GM23248 (cell line): ENCODE data around the gene SYNGR3. TPM values are rescaled to one million over a fixed set of nuclear protein-coding genes. Genes with fewer than 3 reads are reported as not detected.

Experiments used
- DNase-seq: peaks from one replicate; pipeline ENCODE4 v3.0.0-alpha.2; 2015
- H2AFZ ChIP-seq: fragments of 200-600 bp; sonication (generic); 2 replicates; pipeline ENCODE4 v1.6.1; 2016; ENCODE audit warnings: antibody characterized with exemption
- H3F3A ChIP-seq: fragments of 200-600 bp; sonication (generic); 2 replicates; pipeline ENCODE4 v1.6.1; 2016; ENCODE audit warnings: mild to moderate bottlenecking, antibody characterized with exemption, mixed run types; ENCODE audit not compliant: insufficient read depth
- H3K27ac ChIP-seq: fragments of 200-600 bp; sonication (generic); 2 replicates; pipeline ENCODE4 v1.5.1; 2016; ENCODE audit warnings: mild to moderate bottlenecking
- H3K27me3 ChIP-seq: fragments of 200-600 bp; sonication (generic); replicated peaks from 2 replicates; pipeline ENCODE4 v1.6.1; 2016; ENCODE audit warnings: mild to moderate bottlenecking; ENCODE audit not compliant: insufficient read depth
- H3K36me3 ChIP-seq: fragments of 200-600 bp; sonication (generic); 2 replicates; pipeline ENCODE4 v1.6.1; 2016; ENCODE audit warnings: low read depth, mild to moderate bottlenecking
- H3K4me1 ChIP-seq: fragments of 200-600 bp; sonication (generic); 2 replicates; pipeline ENCODE4 v1.6.1; 2016; ENCODE audit warnings: mild to moderate bottlenecking; ENCODE audit not compliant: insufficient read depth
- H3K4me2 ChIP-seq: fragments of 200-600 bp; sonication (generic); one replicate; pipeline ENCODE4 v1.6.1; 2016; ENCODE audit warnings: mild to moderate bottlenecking; ENCODE audit not compliant: unreplicated experiment
- H3K4me3 ChIP-seq: fragments of 200-600 bp; sonication (generic); 2 replicates; pipeline ENCODE4 v1.5.1; 2016; ENCODE audit warnings: mild to moderate bottlenecking
- H3K79me2 ChIP-seq: fragments of 200-600 bp; sonication (generic); 2 replicates; pipeline ENCODE4 v1.6.1; 2016; ENCODE audit warnings: mild to moderate bottlenecking; ENCODE audit not compliant: insufficient read depth
- H3K9ac ChIP-seq: fragments of 200-600 bp; sonication (generic); 2 replicates; pipeline ENCODE4 v1.6.1; 2016; ENCODE audit warnings: mild to moderate bottlenecking
- H3K9me2 ChIP-seq: fragments of 200-600 bp; sonication (generic); 2 replicates; pipeline ENCODE4 v1.6.1; 2016; ENCODE audit warnings: mixed run types, mild to moderate bottlenecking, moderate library complexity; ENCODE audit not compliant: insufficient read depth
- H3K9me3 ChIP-seq: fragments of 200-600 bp; sonication (generic); one replicate; pipeline ENCODE4 v1.6.1; 2017; ENCODE audit warnings: low read depth
- H4K20me1 ChIP-seq: fragments of 200-600 bp; sonication (generic); 2 replicates; pipeline ENCODE4 v1.6.0; 2016; ENCODE audit not compliant: insufficient read depth
- EZH2 ChIP-seq: fragments of 200-600 bp; sonication (generic); IDR thresholded peaks from 2 replicates; pipeline ENCODE4 v1.6.1; 2018; ENCODE audit warnings: antibody characterized with exemption, mild to moderate bottlenecking; ENCODE audit not compliant: insufficient read depth, poor library complexity, severe bottlenecking
- EZH2phosphoT487 ChIP-seq: fragments of 200-600 bp; sonication (generic); IDR thresholded peaks from 2 replicates; pipeline ENCODE4 v1.6.1; 2018; ENCODE audit warnings: antibody characterized with exemption, moderate library complexity, mild to moderate bottlenecking, low read depth; ENCODE audit not compliant: insufficient read depth
- WGBS, 2 experiments: methylation state at CpG; one replicate each; pipeline ENCODE4 v1.1.6; 2015 to 2017; ENCODE audit warnings: low lambda C conversion rate in 2 of 2, low coverage in 1 of 2; ENCODE audit errors: missing lambda C conversion rate in 2 of 2; 5-methylcytosine and 5-hydroxymethylcytosine counted together
- in situ Hi-C: fragments of 300-500 bp; cut with MboI; formaldehyde crosslinking; loops from 2 replicates; pipeline ENCODE4 v1.15.0; 2020
- polyA plus RNA-seq: library from polyadenylated mRNA; unstranded; fragments of >200 nt; fragmentation: Nextera tagmentation; extraction: Ambion mirVana; gene quantifications from 2 replicates; pipeline ENCODE4 v1.2.1, GENCODE V29; 2016
- total RNA-seq: library from RNA; depleted of rRNA; stranded (reverse); fragments of >200 nt; shearing (Covaris generic); gene quantifications from 2 replicates; pipeline ENCODE4 v1.2.3, GENCODE V29; 2014

SYNGR3 gene
- total and polyA plus RNA-seq, 2 experiments from 2014 or later: 0.22 to 1.3 TPM

GRCh38 chr16:1968146-1968953 lies 21.4 kb upstream of the SYNGR3 start:
- Histone ChIP-seq H3F3A (peaks cover 8% of the 10 kb centered on the region), H3K36me3 (peaks cover 7% of the 10 kb centered on the region; the same call in 1 of the 2 replicates), H3K4me2 (no peak overlapping the region), H3K9ac (no peak overlapping the region), H3K4me1 (peaks cover 12% of the 10 kb centered on the region), H3K79me2 (peaks cover 56% of the 10 kb centered on the region), H4K20me1 (no peaks in the 10 kb centered on the region), H3K9me2 (no peaks in the 10 kb centered on the region), H3K9me3 (no peaks in the 10 kb centered on the region), H3K4me3 (no peak overlapping the region), H3K27me3 (no peaks in the 10 kb centered on the region), H2AFZ (no peak overlapping the region), H3K27ac (no peak overlapping the region)
- TF ChIP-seq EZH2phosphoT487 (no peak), EZH2 (no peak)
- WGBS, 2 experiments: 91 to 92% methylated on average over 37 to 40 of the region's 41 CpGs
- no peak for DNase-seq
- in situ Hi-C loops: no loop called here

DNA sequence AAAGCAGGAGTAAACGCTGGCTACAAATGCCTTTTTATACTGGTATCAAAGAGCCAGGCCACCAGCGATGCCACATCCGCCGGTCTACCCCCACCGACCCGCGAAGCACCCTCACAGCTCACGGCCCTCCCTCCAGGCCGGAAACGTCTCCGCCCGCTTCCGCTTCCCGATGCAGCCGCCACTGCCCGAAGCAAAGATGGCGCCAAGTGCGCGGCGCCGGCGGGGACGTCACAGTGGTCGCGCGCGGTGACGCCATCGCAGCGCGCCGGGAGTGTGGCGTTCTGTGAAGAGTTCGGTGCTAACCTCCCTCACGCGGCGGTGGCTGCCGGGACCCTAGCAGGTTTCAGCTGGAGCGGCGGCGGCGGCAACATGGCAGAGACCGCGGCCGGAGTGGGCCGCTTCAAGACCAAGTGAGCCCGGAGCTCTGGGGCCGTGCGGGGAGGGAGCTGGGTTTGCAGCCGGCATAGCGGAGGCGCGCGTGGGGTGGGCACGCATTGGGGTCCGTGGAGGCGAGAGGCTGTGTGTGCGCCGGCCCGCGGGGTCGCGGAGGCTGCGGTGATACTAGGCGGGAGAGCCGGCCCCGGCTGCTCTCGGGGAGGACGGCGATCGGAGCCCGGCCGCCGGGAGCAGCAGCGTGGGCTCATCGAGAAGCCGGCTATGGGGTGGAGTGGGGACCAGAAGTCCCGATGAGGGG lies 17.8 kb upstream of the SYNGR3 start, which contains the start of gene TBL3:
TSS of gene TBL3 (plus strand) at position 258 of the 694 bp plus-strand sequence. CDS start at position 370, 112 bp downstream.
- no peaks in the 10 kb centered on the region for H4K20me1 ChIP-seq
- H3K4me3 ChIP-seq: peak within 1 kb of the TSS; percentile 89
- TF ChIP-seq EZH2: no peak
- no peak for TF ChIP-seq EZH2phosphoT487
- H3K9ac ChIP-seq: peak within 1 kb of the TSS; percentile 92
- WGBS, 2 experiments: 1 to 2% methylated on average over 64 to 77 of the region's 78 CpGs
- no peaks in the 10 kb centered on the region for H3K9me2 ChIP-seq
- H3K27ac ChIP-seq: peak within 1 kb of the TSS; percentile 88
- DNase-seq: peak; percentile 97
- peaks cover 33% of the 10 kb centered on the region for H3K79me2 ChIP-seq
- 0 out of 2 replicates have a peak, but pooled peaks cover 6% of the 10 kb centered on the region for H3K4me1 ChIP-seq
- H3K27me3 ChIP-seq: no peaks in the 10 kb centered on the region
- no peaks in the 10 kb centered on the region for H3K9me3 ChIP-seq
- in situ Hi-C loops: no loop called here
- H2AFZ ChIP-seq: peak within 1 kb of the TSS; percentile 81
- no peaks in the 10 kb centered on the region for H3F3A ChIP-seq
- peak within 1 kb of the TSS; percentile 89 for H3K4me2 ChIP-seq
- no peaks in the 10 kb centered on the region; the same call in 1 of the 2 replicates for H3K36me3 ChIP-seq

- WGBS, 2 experiments: 1 to 2% methylated on average over 21 to 22 of the region's 22 CpGs
- H3K4me1 ChIP-seq: 0 out of 2 replicates have a peak, but pooled peaks cover 6% of the 10 kb centered on the region
- peak overlapping the region; percentile 81 for H2AFZ ChIP-seq
- TF ChIP-seq EZH2phosphoT487 (no peak), EZH2 (no peak)
- peak overlapping the region; percentile 89 for H3K4me3 ChIP-seq
- H3K27me3 ChIP-seq: no peaks in the 10 kb centered on the region
- peak; percentile 78 for DNase-seq
- no peaks in the 10 kb centered on the region; the same call in 1 of the 2 replicates for H3K36me3 ChIP-seq
- no peaks in the 10 kb centered on the region for H3K9me2 ChIP-seq
- H3F3A ChIP-seq: no peaks in the 10 kb centered on the region
- in situ Hi-C loops: no loop called here
- H4K20me1 ChIP-seq: no peaks in the 10 kb centered on the region
- no peaks in the 10 kb centered on the region for H3K9me3 ChIP-seq
- peak overlapping the region; percentile 64 for H3K4me2 ChIP-seq
- peak overlapping the region; percentile 92 for H3K9ac ChIP-seq
- H3K27ac ChIP-seq: peak overlapping the region; percentile 88
- H3K79me2 ChIP-seq: peaks cover 30% of the 10 kb centered on the region
These were observed 17.3 kb upstream of the SYNGR3 start for GRCh38 chr16:1972490-1972877.

DNA sequence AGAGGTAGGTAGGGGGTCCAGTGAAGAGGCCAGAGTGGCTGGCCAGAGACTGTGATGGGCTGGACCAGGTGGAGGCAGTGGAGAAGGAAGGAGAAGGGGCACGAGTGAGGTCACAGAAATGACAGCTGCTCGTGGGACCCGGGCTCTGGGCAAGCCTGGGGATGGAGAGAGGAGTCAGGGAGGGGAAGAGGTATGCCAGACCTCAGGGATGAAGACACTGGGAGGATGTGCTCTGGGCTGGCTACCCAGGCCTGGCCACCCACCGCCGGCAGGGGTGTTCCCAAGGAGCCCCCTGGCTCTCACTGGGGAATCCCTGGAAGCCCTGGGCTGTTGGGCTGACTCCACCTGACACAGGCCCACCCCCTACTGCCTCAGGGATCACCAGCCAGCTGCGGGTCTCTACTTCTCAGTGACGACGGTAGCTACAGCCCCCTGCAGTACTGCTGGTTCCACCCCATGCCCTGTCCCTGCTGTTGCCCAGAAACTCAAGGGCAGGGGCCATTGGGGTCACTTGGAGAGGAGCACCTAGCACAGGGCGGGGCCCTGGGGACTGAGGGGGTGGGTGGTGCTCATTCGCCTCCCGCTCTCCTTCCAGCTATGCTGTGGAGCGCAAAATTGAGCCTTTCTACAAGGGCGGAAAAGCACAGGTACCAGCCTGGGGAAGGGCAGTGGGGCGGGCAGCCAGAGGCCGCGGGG lies 16.2 kb upstream of the SYNGR3 start:
- H3K9me3 ChIP-seq: no peaks in the 10 kb centered on the region
- H3F3A ChIP-seq: no peaks in the 10 kb centered on the region
- in situ Hi-C loops: no loop called here
- no peaks in the 10 kb centered on the region; the same call in 1 of the 2 replicates for H3K36me3 ChIP-seq
- no peak for TF ChIP-seq EZH2phosphoT487
- TF ChIP-seq EZH2: no peak
- no peaks in the 10 kb centered on the region for H3K9me2 ChIP-seq
- H4K20me1 ChIP-seq: no peaks in the 10 kb centered on the region
- peak overlapping the region; percentile 92; the same call in 1 of the 2 replicates for H3K9ac ChIP-seq
- H3K27me3 ChIP-seq: no peaks in the 10 kb centered on the region
- H3K4me3 ChIP-seq: peak overlapping the region; percentile 89; the same call in 1 of the 2 replicates
- DNase-seq: no peak
- no peak overlapping the region for H3K27ac ChIP-seq
- H2AFZ ChIP-seq: no peak overlapping the region
- WGBS, 2 experiments: 85 to 92% methylated on average over 14 to 16 of the region's 16 CpGs
- H3K79me2 ChIP-seq: peaks cover 30% of the 10 kb centered on the region
- H3K4me2 ChIP-seq: peak overlapping the region; percentile 64
- H3K4me1 ChIP-seq: 0 out of 2 replicates have a peak, but pooled peaks cover 6% of the 10 kb centered on the region
